HEK293 (cell line): ENCODE measurements around the gene PHGDH.

Source experiments
- CTCF ChIP-seq: fragments of 450-650 bp; formaldehyde crosslinking; IDR thresholded peaks from 2 replicates; pipeline ENCODE4 v1.5.1; 2016; ENCODE audit warnings: missing biosample characterization, missing genetic modification characterization
- ZNF146 ChIP-seq: fragments of 450-650 bp; formaldehyde crosslinking; IDR thresholded peaks from 2 replicates; pipeline ENCODE4 v1.5.1; 2016; ENCODE audit warnings: missing biosample characterization, missing genetic modification characterization
- ZNF585B ChIP-seq: fragments of 450-650 bp; formaldehyde crosslinking; IDR thresholded peaks from 2 replicates; pipeline ENCODE4 v1.5.1; 2016; ENCODE audit warnings: missing biosample characterization, missing genetic modification characterization
- TF ChIP-seq, protein P1 (sequence below): fragments of 450-650 bp; formaldehyde crosslinking; IDR thresholded peaks from 2 replicates; pipeline ENCODE4 v1.5.1; 2017; ENCODE audit warnings: missing biosample characterization, mild to moderate bottlenecking, missing genetic modification characterization, moderate library complexity
- TF ChIP-seq, protein P2 (sequence below): fragments of 450-650 bp; formaldehyde crosslinking; IDR thresholded peaks from 2 replicates; pipeline ENCODE4 v1.5.1; 2016; ENCODE audit warnings: missing biosample characterization, missing genetic modification characterization
- TF ChIP-seq, protein P3 (sequence below): fragments of 450-650 bp; formaldehyde crosslinking; IDR thresholded peaks from 2 replicates; pipeline ENCODE4 v1.5.1; 2016; ENCODE audit warnings: missing biosample characterization, missing genetic modification characterization

GRCh38 chr1:119762409-119762808 is 50.7 kb downstream of the PHGDH start:
- TF ChIP-seq, protein P1, sequence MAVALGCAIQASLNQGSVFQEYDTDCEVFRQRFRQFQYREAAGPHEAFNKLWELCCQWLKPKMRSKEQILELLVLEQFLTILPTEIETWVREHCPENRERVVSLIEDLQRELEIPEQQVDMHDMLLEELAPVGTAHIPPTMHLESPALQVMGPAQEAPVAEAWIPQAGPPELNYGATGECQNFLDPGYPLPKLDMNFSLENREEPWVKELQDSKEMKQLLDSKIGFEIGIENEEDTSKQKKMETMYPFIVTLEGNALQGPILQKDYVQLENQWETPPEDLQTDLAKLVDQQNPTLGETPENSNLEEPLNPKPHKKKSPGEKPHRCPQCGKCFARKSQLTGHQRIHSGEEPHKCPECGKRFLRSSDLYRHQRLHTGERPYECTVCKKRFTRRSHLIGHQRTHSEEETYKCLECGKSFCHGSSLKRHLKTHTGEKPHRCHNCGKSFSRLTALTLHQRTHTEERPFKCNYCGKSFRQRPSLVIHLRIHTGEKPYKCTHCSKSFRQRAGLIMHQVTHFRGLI (tag by site-specific recombination), result no peak
- TF ChIP-seq CTCF (no peak), ZNF585B (tag by site-specific recombination) (no peak), ZNF146 (tag by site-specific recombination) (no peak)
- TF ChIP-seq, protein P2, sequence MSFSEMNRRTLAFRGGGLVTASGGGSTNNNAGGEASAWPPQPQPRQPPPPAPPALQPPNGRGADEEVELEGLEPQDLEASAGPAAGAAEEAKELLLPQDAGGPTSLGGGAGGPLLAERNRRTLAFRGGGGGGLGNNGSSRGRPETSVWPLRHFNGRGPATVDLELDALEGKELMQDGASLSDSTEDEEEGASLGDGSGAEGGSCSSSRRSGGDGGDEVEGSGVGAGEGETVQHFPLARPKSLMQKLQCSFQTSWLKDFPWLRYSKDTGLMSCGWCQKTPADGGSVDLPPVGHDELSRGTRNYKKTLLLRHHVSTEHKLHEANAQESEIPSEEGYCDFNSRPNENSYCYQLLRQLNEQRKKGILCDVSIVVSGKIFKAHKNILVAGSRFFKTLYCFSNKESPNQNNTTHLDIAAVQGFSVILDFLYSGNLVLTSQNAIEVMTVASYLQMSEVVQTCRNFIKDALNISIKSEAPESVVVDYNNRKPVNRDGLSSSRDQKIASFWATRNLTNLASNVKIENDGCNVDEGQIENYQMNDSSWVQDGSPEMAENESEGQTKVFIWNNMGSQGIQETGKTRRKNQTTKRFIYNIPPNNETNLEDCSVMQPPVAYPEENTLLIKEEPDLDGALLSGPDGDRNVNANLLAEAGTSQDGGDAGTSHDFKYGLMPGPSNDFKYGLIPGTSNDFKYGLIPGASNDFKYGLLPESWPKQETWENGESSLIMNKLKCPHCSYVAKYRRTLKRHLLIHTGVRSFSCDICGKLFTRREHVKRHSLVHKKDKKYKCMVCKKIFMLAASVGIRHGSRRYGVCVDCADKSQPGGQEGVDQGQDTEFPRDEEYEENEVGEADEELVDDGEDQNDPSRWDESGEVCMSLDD (tag by site-specific recombination), result no peak
- TF ChIP-seq, protein P3, sequence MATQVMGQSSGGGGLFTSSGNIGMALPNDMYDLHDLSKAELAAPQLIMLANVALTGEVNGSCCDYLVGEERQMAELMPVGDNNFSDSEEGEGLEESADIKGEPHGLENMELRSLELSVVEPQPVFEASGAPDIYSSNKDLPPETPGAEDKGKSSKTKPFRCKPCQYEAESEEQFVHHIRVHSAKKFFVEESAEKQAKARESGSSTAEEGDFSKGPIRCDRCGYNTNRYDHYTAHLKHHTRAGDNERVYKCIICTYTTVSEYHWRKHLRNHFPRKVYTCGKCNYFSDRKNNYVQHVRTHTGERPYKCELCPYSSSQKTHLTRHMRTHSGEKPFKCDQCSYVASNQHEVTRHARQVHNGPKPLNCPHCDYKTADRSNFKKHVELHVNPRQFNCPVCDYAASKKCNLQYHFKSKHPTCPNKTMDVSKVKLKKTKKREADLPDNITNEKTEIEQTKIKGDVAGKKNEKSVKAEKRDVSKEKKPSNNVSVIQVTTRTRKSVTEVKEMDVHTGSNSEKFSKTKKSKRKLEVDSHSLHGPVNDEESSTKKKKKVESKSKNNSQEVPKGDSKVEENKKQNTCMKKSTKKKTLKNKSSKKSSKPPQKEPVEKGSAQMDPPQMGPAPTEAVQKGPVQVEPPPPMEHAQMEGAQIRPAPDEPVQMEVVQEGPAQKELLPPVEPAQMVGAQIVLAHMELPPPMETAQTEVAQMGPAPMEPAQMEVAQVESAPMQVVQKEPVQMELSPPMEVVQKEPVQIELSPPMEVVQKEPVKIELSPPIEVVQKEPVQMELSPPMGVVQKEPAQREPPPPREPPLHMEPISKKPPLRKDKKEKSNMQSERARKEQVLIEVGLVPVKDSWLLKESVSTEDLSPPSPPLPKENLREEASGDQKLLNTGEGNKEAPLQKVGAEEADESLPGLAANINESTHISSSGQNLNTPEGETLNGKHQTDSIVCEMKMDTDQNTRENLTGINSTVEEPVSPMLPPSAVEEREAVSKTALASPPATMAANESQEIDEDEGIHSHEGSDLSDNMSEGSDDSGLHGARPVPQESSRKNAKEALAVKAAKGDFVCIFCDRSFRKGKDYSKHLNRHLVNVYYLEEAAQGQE (tag by site-specific recombination), result no peak
